ENCODE data around the gene OXSR1. TPM values are rescaled to one million over a fixed set of nuclear protein-coding genes. Genes with fewer than 3 reads are reported as not detected.

The OXSR1 gene
- total and polyA plus RNA-seq, 2 experiments from 2014 or later, result 16.0 to 41.1 TPM

DNA sequence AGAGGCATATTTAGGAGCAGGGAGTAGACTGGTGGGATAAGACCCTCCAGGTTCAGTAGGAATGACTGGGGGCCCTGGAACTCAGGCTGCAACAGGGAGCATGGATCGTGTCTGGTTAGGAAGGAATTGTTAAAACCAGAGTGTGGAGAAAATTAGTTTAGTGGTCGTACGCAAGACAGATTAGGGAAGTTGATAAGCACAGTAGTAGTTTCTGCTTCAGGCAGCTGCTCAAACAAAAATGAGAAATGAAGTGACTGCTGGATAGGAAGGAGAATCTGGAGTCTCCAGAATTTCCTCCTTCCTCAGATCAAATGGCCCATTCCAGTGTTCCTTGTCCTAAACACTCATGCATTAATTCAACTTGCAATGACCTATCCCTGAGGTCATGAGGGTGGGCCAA lies 15.6 kb upstream of the OXSR1 start (continued):
- TF ChIP-seq ZNF462 (CRISPR knock-in tag; IDR thresholded peaks at IDR 0.05) (no peak), EZH2 (IDR thresholded peaks at IDR 0.05; ENCODE audit: low read depth, unreplicated experiment) (no peak), JUNB (IDR thresholded peaks at IDR 0.05; ENCODE audit: unreplicated experiment) (no peak), NANOG (IDR thresholded peaks at IDR 0.05; ENCODE audit: borderline replicate concordance) (no peak), POLR2AphosphoS5 (IDR thresholded peaks at IDR 0.05; ENCODE audit: low read depth) (no peak), ZNF114 (CRISPR knock-in tag; IDR thresholded peaks at IDR 0.05) (no peak), EZH2phosphoT487 (IDR thresholded peaks at IDR 0.05; ENCODE audit: unreplicated experiment) (no peak), ZNF331 (CRISPR knock-in tag; IDR thresholded peaks at IDR 0.05; ENCODE audit: low read depth) (no peak), STAT1 (IDR thresholded peaks at IDR 0.05; ENCODE audit: unreplicated experiment) (no peak)
- TF ChIP-seq, protein P1, sequence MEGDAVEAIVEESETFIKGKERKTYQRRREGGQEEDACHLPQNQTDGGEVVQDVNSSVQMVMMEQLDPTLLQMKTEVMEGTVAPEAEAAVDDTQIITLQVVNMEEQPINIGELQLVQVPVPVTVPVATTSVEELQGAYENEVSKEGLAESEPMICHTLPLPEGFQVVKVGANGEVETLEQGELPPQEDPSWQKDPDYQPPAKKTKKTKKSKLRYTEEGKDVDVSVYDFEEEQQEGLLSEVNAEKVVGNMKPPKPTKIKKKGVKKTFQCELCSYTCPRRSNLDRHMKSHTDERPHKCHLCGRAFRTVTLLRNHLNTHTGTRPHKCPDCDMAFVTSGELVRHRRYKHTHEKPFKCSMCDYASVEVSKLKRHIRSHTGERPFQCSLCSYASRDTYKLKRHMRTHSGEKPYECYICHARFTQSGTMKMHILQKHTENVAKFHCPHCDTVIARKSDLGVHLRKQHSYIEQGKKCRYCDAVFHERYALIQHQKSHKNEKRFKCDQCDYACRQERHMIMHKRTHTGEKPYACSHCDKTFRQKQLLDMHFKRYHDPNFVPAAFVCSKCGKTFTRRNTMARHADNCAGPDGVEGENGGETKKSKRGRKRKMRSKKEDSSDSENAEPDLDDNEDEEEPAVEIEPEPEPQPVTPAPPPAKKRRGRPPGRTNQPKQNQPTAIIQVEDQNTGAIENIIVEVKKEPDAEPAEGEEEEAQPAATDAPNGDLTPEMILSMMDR (conservative IDR thresholded peaks at IDR 0.05; ENCODE audit: low read depth in 2 of 2), result no peak
